Stomach (tissue), 9 donors: Measurements from ENCODE around the gene CSF2RB. TPM values are rescaled to one million over a fixed set of nuclear protein-coding genes. Genes with fewer than 3 reads are reported as not detected.

Experiments
- DNase-seq, 2 donors: peaks; one replicate each; pipeline versions ENCODE4 v3.0.0 to v3.0.0-alpha.2; 2013 to 2019
- H3K27ac ChIP-seq, 5 donors: fragments of 200-600 bp in 4 of 5; sonication (generic) in 4 of 5; one replicate each; pipeline ENCODE4 v1.5.1; 2013 to 2019; ENCODE audit warnings: mild to moderate bottlenecking in 1 of 5, moderate library complexity in 1 of 5
- H3K27me3 ChIP-seq, 3 donors: fragments of 200-600 bp; sonication (generic); one replicate each; pipeline ENCODE4 v1.5.1; 2017 to 2019; ENCODE audit warnings: mixed run types in 1 of 3
- H3K36me3 ChIP-seq, 4 donors: fragments of 200-600 bp; sonication (generic); 1 replicate in 3 of 4; 2 replicates in 1 of 4; pipeline ENCODE4 v1.5.1; 2016 to 2019
- H3K4me1 ChIP-seq, 4 donors: fragments of 200-600 bp; sonication (generic); one replicate each; pipeline ENCODE4 v1.5.1; 2016 to 2019
- H3K4me3 ChIP-seq, 4 donors: fragments of 200-600 bp; sonication (generic) in 3 of 4; one replicate each; pipeline ENCODE4 v1.5.1; 2016 to 2019; ENCODE audit warnings: mild to moderate bottlenecking in 1 of 4
- H3K9me3 ChIP-seq, 4 donors: fragments of 200-600 bp; sonication (generic); one replicate each; pipeline ENCODE4 v1.5.1; 2016 to 2019
- EP300 ChIP-seq: sonication (generic); formaldehyde crosslinking; IDR thresholded peaks from one replicate; pipeline ENCODE4 v1.6.1; 2017; ENCODE audit warnings: antibody characterized with exemption
- POLR2A ChIP-seq, 4 donors: fragments of 450-650 bp; IDR thresholded peaks; one replicate each; pipeline ENCODE4 v1.6.1; 2016; ENCODE audit warnings: antibody characterized with exemption in 4 of 4, control low read depth in 2 of 4, mild to moderate bottlenecking in 1 of 4, moderate library complexity in 1 of 4
- POLR2AphosphoS5 ChIP-seq, 3 donors: sonication (generic); formaldehyde crosslinking; IDR thresholded peaks; one replicate each; pipeline ENCODE4 v1.6.1; 2016; ENCODE audit warnings: antibody characterized with exemption in 3 of 3
- WGBS, 5 donors: extraction: QIAGEN DNeasy Blood & Tissue Kit in 3 of 5; methylation state at CpG; one replicate each; pipeline versions ENCODE4 v1.1.5 to v1.1.7; 2013 to 2018; 5-methylcytosine and 5-hydroxymethylcytosine counted together
- intact Hi-C: fragments of 100-400 bp; cut with DNase I; formaldehyde crosslinking; loops from one replicate; pipeline ENCODE4 v1.15.1; 2023; ENCODE audit warnings: low total_unique reads
- polyA plus RNA-seq, 3 donors: library from polyadenylated mRNA; stranded (reverse); fragments of 200-250 nt; gene quantifications; one replicate each; pipeline ENCODE4 v1.2.3, GENCODE V29; 2013
- total RNA-seq, 5 donors: library from RNA; depleted of rRNA; stranded (reverse); fragments of >200 nt; gene quantifications; one replicate each; pipeline versions ENCODE4 v1.1.0 to v1.2.3, GENCODE V29; 2014 to 2016
- TF ChIP-seq, protein P1 (sequence below), 7 experiments: fragments of 450-650 bp in 4 of 7; fragments of 200-600 bp in 3 of 7; sonication (generic) in 3 of 7; IDR thresholded peaks; one replicate each; pipeline ENCODE4 v1.5.1; 2016 to 2019; ENCODE audit warnings: antibody characterized with exemption in 7 of 7, control low read depth in 2 of 7, mild to moderate bottlenecking in 1 of 7
- donor health status: healthy with polysubstance abuse.
- donor health status: Bipolar disorder and iron deficiency.
- donor health status: healthy.

Gene CSF2RB
- total and polyA plus RNA-seq, 8 donors, result 0.92 to 11.9 (median 1.9) TPM

DNA sequence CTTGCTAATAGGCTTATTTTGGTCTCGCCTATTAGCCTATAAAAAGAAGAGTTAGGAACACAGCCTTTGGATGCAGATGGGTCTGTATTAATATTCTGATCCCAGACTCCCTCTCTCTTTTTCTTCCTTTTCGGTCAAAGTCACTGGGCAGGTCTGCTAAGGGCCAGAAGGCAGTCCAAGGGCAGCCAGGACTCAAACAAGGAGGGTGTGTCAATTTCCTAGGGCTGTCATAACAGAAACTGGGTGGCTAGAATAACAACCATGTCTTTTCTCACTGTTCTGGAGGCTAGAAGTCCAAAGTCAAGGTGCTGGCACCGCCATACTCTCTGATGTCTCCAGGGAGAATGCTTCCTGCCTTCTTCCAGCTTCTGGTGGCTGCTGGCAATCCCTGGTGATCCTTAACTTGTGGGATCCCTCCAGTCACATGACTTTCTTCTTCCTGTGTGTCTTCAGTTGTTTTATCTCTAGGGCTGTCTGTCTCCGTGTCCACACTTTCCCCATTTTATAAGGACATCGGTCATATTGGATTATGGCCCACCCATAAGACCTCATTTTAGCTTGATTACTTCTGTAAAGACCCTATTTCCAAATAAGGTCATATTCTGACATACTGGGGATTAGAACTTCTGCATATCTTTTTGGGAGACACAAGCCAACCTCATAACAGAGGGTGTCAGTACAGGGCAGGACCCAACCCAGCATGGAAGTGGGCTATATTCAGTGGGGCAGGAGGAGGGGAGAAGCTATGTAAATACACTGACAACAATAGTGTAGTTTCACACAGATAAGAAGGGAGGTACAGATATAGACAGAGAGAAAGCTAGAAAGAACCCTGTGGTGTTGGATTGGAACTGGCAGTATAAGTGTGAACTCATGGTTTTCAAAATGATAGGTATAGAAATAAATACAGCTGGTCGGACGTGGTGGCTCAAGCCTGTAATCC is 5.9 kb upstream of the CSF2RB start:
- Histone ChIP-seq H3K4me3 (no peak overlapping the region), H3K27me3 (peaks cover 0 to 46% (median 0%) of the 10 kb centered on the region in 3 donors), H3K9me3 (peaks cover 0 to 1% (median 0%) of the 10 kb centered on the region in 4 donors), H3K4me1 (peaks cover 0 to 6% (median 0%) of the 10 kb centered on the region in 4 donors), H3K27ac (no peak overlapping the region), H3K36me3 (no peaks in the 10 kb centered on the region)
- TF ChIP-seq POLR2A (IDR thresholded peaks at IDR 0.05), result no peak
- TF ChIP-seq POLR2AphosphoS5 (IDR thresholded peaks at IDR 0.05), result no peak
- TF ChIP-seq, protein P1, sequence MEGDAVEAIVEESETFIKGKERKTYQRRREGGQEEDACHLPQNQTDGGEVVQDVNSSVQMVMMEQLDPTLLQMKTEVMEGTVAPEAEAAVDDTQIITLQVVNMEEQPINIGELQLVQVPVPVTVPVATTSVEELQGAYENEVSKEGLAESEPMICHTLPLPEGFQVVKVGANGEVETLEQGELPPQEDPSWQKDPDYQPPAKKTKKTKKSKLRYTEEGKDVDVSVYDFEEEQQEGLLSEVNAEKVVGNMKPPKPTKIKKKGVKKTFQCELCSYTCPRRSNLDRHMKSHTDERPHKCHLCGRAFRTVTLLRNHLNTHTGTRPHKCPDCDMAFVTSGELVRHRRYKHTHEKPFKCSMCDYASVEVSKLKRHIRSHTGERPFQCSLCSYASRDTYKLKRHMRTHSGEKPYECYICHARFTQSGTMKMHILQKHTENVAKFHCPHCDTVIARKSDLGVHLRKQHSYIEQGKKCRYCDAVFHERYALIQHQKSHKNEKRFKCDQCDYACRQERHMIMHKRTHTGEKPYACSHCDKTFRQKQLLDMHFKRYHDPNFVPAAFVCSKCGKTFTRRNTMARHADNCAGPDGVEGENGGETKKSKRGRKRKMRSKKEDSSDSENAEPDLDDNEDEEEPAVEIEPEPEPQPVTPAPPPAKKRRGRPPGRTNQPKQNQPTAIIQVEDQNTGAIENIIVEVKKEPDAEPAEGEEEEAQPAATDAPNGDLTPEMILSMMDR (IDR thresholded peaks at IDR 0.05), result no peak
- TF ChIP-seq EP300, result no peak
- intact Hi-C loops, result no loop called here
- no peak for DNase-seq
- WGBS, 5 donors, result 68 to 77% (median 75%) methylated on average over 7 of the region's 7 CpGs

DNA sequence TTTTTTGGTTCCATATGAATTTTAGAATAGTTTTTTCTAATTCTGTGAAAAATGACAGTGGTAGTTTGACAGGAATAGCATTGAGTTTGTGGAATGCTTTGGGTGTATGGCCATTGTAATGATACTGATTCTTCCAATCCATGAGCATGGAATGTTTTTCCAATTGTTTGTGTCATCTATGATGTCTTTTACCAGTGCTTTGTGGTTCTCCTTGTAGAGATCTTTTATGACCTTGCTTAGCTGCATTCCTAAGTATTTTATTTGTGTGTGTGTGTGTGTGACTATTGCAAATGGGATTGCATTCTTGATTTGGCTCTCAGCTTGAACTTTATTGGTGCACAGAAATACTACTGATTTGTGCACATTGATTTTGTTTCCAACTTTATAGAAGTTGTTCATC is 3.0 kb upstream of the CSF2RB start:
- Histone ChIP-seq H3K4me3 (no peak overlapping the region), H3K27me3 (peaks cover 0 to 39% (median 0%) of the 10 kb centered on the region in 3 donors), H3K27ac (no peak overlapping the region), H3K4me1 (peaks cover 0 to 11% (median 5%) of the 10 kb centered on the region in 4 donors), H3K36me3 (no peaks in the 10 kb centered on the region), H3K9me3 (no peaks in the 10 kb centered on the region)
- TF ChIP-seq EP300, result no peak
- TF ChIP-seq, protein P1 (IDR thresholded peaks at IDR 0.05), result no peak
- no peak for TF ChIP-seq POLR2AphosphoS5 (IDR thresholded peaks at IDR 0.05)
- no peak for TF ChIP-seq POLR2A (IDR thresholded peaks at IDR 0.05)
- DNase-seq, result no peak
- intact Hi-C loops, result no loop called here

DNA sequence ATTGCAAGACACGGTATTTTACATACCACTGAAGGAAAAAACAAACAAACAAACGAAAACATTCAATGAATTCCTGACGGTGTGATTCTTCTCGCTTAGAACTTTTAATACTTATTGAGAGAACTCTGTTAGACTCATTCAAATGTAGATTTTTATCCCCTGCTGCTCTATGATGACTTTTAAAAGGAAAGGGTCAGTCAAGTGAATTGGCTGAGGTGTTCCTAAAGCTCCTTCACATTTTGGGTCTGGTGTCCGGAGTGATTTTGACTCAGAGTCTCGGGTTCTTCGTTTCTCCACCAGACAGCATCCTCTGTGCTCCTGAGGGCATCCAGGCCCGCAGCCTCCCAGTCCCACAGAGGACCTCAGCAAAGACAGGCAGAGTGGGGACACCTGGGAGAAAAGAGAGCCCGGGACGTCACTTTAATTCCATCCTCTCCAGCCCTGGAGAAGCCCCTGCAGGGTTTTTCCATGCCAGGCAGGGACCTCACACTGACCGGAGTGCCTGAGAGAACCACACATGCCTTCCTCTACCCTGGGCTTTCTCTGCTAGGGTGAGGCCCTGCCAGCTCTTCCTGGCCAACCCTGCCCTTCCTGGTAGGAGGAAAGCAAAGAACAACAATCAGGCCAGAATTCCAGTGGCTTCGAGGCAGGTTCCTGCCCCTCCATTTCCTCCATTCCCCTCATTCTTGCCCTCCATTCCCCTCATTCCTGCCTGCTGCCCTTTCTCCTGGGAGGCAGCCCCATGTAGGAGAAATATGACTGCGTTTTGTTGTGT is 1.4 kb upstream of the CSF2RB start:
- TF ChIP-seq POLR2AphosphoS5 (IDR thresholded peaks at IDR 0.05) (no peak), EP300 (no peak), POLR2A (IDR thresholded peaks at IDR 0.05) (no peak)
- TF ChIP-seq, protein P1 (IDR thresholded peaks at IDR 0.05), result no peak
- Histone ChIP-seq H3K4me3 (no peak overlapping the region), H3K9me3 (no peaks in the 10 kb centered on the region), H3K36me3 (no peaks in the 10 kb centered on the region), H3K27ac (peak overlapping the region in 1 of 5 donors; percentile 79), H3K4me1 (peaks cover 0 to 11% (median 5%) of the 10 kb centered on the region in 4 donors), H3K27me3 (peaks cover 0 to 33% (median 0%) of the 10 kb centered on the region in 3 donors)
- intact Hi-C loops, result no loop called here
- WGBS, 5 donors, result 47 to 58% (median 52%) methylated on average over 13 of the region's 13 CpGs
- no peak for DNase-seq

DNA sequence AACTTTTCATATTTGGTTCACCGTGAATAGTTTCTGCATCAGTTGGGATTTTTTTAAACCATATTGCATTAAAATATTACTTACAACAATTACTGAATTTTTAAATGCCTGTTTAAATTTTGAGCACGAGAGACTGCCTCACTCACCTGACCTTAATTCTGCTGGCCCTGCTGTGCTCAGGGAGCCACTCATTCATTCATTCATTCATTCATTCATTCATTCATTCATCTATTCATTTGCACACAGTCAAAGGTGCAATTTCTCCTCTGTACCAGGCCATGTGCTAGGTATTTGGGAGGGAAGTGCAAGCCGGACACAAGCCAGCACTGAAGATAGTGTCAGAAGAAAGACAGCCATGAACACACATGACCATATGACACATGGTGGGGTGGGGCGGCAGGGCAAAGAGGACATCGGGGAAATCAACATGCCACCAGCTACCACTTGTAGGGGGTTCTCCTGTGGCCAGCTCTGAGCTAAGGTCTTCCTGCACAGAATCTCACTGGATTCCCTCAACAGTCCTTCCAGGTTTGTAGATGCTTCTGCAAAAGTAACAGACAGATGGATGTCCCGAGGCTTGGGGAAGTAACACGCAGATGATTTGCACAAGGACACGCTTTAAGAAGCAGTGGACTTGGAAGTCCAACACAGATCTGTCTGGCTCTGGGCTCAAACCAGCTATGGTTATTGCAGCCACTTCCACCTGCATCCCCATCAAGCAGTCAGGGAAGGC is 568 bp upstream of the CSF2RB start:
- H3K27me3 ChIP-seq, result peaks cover 0 to 34% (median 0%) of the 10 kb centered on the region in 3 donors
- H3K4me3 ChIP-seq, result peak overlapping the region in 2 of 4 donors; percentile 35 to 43
- peak overlapping the region in 4 of 5 donors; percentile 54 to 83 (median 68) for H3K27ac ChIP-seq
- H3K9me3 ChIP-seq, result no peaks in the 10 kb centered on the region
- intact Hi-C loops, result no loop called here
- peaks cover 0 to 11% (median 5%) of the 10 kb centered on the region in 4 donors for H3K4me1 ChIP-seq
- no peak for DNase-seq
- no peaks in the 10 kb centered on the region for H3K36me3 ChIP-seq
- TF ChIP-seq, protein P1 (IDR thresholded peaks at IDR 0.05), result no peak
- no peak for TF ChIP-seq POLR2A (IDR thresholded peaks at IDR 0.05)
- TF ChIP-seq EP300, result no peak
- no peak for TF ChIP-seq POLR2AphosphoS5 (IDR thresholded peaks at IDR 0.05)
- WGBS, 5 donors, result 78 to 85% (median 79%) methylated on average over 8 of the region's 8 CpGs
